Transverse colon (tissue), 4 donors: ENCODE measurements around the gene CLSTN2. TPM values are rescaled to one million over a fixed set of nuclear protein-coding genes. Genes with fewer than 3 reads are reported as not detected.

Experiments
- DNase-seq: peaks from one replicate; pipeline ENCODE4 v3.0.0-alpha.2; 2019
- H3K27ac ChIP-seq, 4 donors: fragments of 200-600 bp; sonication (generic); 2 replicates each; pipeline ENCODE4 v1.5.1; 2016 to 2018; ENCODE audit warnings: inconsistent platforms in 4 of 4
- H3K27me3 ChIP-seq: fragments of 200-600 bp; sonication (generic); 2 replicates; pipeline ENCODE4 v1.5.1; 2017; ENCODE audit warnings: inconsistent platforms
- H3K36me3 ChIP-seq, 4 donors: fragments of 200-600 bp; sonication (generic); 2 replicates each; pipeline ENCODE4 v1.5.1; 2017 to 2019; ENCODE audit warnings: inconsistent platforms in 4 of 4
- H3K4me1 ChIP-seq, 4 donors: fragments of 200-600 bp; sonication (generic); 2 replicates each; pipeline ENCODE4 v1.5.1; 2017 to 2020; ENCODE audit warnings: inconsistent platforms in 4 of 4
- H3K4me3 ChIP-seq, 4 donors: fragments of 200-600 bp; sonication (generic); 1 replicate in 1 of 4; 2 replicates in 3 of 4; pipeline versions ENCODE4 v1.5.1 to v1.6.1; 2017 to 2019; ENCODE audit warnings: inconsistent platforms in 4 of 4
- H3K9me3 ChIP-seq, 2 donors: fragments of 200-600 bp; sonication (generic); 2 replicates each; pipeline ENCODE4 v1.5.1; 2017 to 2019; ENCODE audit warnings: inconsistent platforms in 2 of 2
- CTCF ChIP-seq, 5 experiments: fragments of 200-600 bp in 3 of 5; fragments of 450-650 bp in 2 of 5; sonication (generic) in 3 of 5; IDR thresholded peaks; 1 replicate in 2 of 5; 2 replicates in 3 of 5; pipeline ENCODE4 v1.5.1; 2016 to 2017; ENCODE audit warnings: antibody characterized with exemption in 5 of 5, inconsistent platforms in 3 of 5, mild to moderate bottlenecking in 2 of 5, moderate library complexity in 1 of 5
- EP300 ChIP-seq: sonication (generic); formaldehyde crosslinking; IDR thresholded peaks from one replicate; pipeline ENCODE4 v1.6.1; 2017; ENCODE audit warnings: antibody characterized with exemption, low read depth
- POLR2A ChIP-seq: fragments of 450-650 bp; IDR thresholded peaks from one replicate; pipeline ENCODE4 v1.6.1; 2016; ENCODE audit warnings: antibody characterized with exemption, mild to moderate bottlenecking, moderate library complexity
- POLR2AphosphoS5 ChIP-seq, 3 donors: sonication (generic); formaldehyde crosslinking; IDR thresholded peaks; one replicate each; pipeline ENCODE4 v1.6.1; 2016; ENCODE audit warnings: antibody characterized with exemption in 3 of 3
- WGBS, 2 donors: methylation state at CpG; one replicate each; pipeline ENCODE4 v1.1.5; 2018; ENCODE audit warnings: low coverage in 1 of 2; 5-methylcytosine and 5-hydroxymethylcytosine counted together
- in situ Hi-C, 4 donors: fragments of 200-750 bp; cut with MboI; loops; one replicate each; pipeline versions ENCODE4 v1.15.0 to v1.15.1; 2017; ENCODE audit warnings: low sequenced_read_pairs in 3 of 4, low pct_ligation_motif_present in 1 of 4, low pct_unique_long_range_greater_than_20kb in 1 of 4
- intact Hi-C: fragments of 100-400 bp; cut with DNase I; formaldehyde crosslinking; loops from one replicate; pipeline ENCODE4 v1.15.1; 2023; ENCODE audit warnings: low total_unique reads
- total RNA-seq, 4 donors: library from RNA; depleted of rRNA; stranded (reverse); fragments of >200 nt; gene quantifications; one replicate each; pipeline ENCODE4 v1.1.0, GENCODE V29; 2016

The CLSTN2 gene
- total RNA-seq, 4 donors from 2014 or later, result 0.60 to 9.0 (median 2.2) TPM

- H3K36me3 ChIP-seq, result no peaks in the 10 kb centered on the region
- 76% methylated on average over 1 of the region's 1 CpG; no CpG with 5 or more reads in 1 of the 2 donors for WGBS, 2 donors
- intact Hi-C loops, result no loop called here
- no peak overlapping the region for H3K4me3 ChIP-seq
- no peaks in the 10 kb centered on the region for H3K9me3 ChIP-seq
- TF ChIP-seq POLR2AphosphoS5 (IDR thresholded peaks at IDR 0.05) (no peak), POLR2A (no peak), EP300 (no peak), CTCF (IDR thresholded peaks at IDR 0.05) (no peak)
- H3K4me1 ChIP-seq, result no peaks in the 10 kb centered on the region
- H3K27ac ChIP-seq, result no peak overlapping the region
- no peak for DNase-seq
- in situ Hi-C loops, result no loop called here
- H3K27me3 ChIP-seq, result no peaks in the 10 kb centered on the region
Measured at GRCh38 chr3:139969386-139969785, 34.4 kb downstream of the CLSTN2 start.

DNA sequence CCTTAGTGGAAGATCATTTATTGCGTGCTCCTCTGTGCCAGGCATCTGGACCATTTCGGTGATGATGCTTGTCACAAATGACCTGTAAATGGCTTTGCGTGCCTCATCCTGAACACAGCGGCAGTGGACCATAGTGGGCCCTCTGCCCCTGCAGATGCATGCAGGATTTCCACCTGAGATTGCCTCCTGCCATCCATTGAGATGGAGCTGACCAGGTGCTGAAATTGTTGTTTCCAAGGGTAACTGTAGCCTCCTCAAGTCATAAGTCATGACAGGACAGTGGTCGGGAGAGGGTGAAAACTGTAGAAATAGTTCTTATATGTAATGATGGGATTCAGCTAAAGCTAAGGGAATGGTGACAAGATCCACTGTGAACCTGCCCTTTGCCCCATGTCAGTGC is 35.5 kb downstream of the CLSTN2 start:
- Histone ChIP-seq H3K4me1 (no peaks in the 10 kb centered on the region), H3K36me3 (no peaks in the 10 kb centered on the region), H3K27me3 (no peaks in the 10 kb centered on the region), H3K27ac (no peak overlapping the region), H3K9me3 (no peaks in the 10 kb centered on the region), H3K4me3 (no peak overlapping the region)
- DNase-seq, result no peak
- 63 to 88% methylated on average over 1 to 5 of the region's 5 CpGs for WGBS, 2 donors
- intact Hi-C loops (no loop called here), in situ Hi-C loops (no loop called here)
- no peak for TF ChIP-seq CTCF (IDR thresholded peaks at IDR 0.05)
- TF ChIP-seq EP300, result no peak
- no peak for TF ChIP-seq POLR2A
- TF ChIP-seq POLR2AphosphoS5 (IDR thresholded peaks at IDR 0.05), result no peak

- intact Hi-C loops (no loop called here), in situ Hi-C loops (no loop called here)
Measured at GRCh38 chr3:139974809-139975425, 39.9 kb downstream of the CLSTN2 start.

More at GRCh38 chr3:139974809-139975425, 39.9 kb downstream of the CLSTN2 start:
- no peak for DNase-seq
- H3K9me3 ChIP-seq, result no peaks in the 10 kb centered on the region
- H3K27me3 ChIP-seq, result no peaks in the 10 kb centered on the region
- WGBS, 2 donors, result 78% methylated on average over 2 of the region's 2 CpGs; no CpG with 5 or more reads in 1 of the 2 donors
- no peaks in the 10 kb centered on the region for H3K4me1 ChIP-seq
- no peak overlapping the region for H3K4me3 ChIP-seq
- H3K27ac ChIP-seq, result no peak overlapping the region
- H3K36me3 ChIP-seq, result no peaks in the 10 kb centered on the region
- no peak for TF ChIP-seq CTCF (IDR thresholded peaks at IDR 0.05)
- no peak for TF ChIP-seq EP300
- TF ChIP-seq POLR2A, result no peak
- no peak for TF ChIP-seq POLR2AphosphoS5 (IDR thresholded peaks at IDR 0.05)
